H9 (cell line): ENCODE data around the gene APRT. TPM values are rescaled to one million over a fixed set of nuclear protein-coding genes. Genes with fewer than 3 reads are reported as not detected.

Source experiments
- DNase-seq: peaks from one replicate; pipeline ENCODE4 v3.0.0-alpha.2; 2017
- H2AFZ ChIP-seq: one replicate; pipeline ENCODE4 v1.6.1; 2013; ENCODE audit warnings: mild to moderate bottlenecking, low read length, control low read depth, moderate library complexity
- H2AK5ac ChIP-seq: 2 replicates; pipeline ENCODE4 v1.6.1; 2013; ENCODE audit warnings: low read length, control low read depth, mixed read lengths; ENCODE audit not compliant: insufficient read length
- H2BK120ac ChIP-seq: one replicate; pipeline ENCODE4 v1.6.1; 2013; ENCODE audit warnings: low read depth, mild to moderate bottlenecking, low read length, control low read depth, inconsistent platforms; ENCODE audit not compliant: poor library complexity, severe bottlenecking
- H2BK12ac ChIP-seq: 2 replicates; pipeline ENCODE4 v1.6.1; 2013; ENCODE audit warnings: low read length, control low read depth, mixed read lengths, low read depth; ENCODE audit not compliant: insufficient read length
- H2BK15ac ChIP-seq: 2 replicates; pipeline ENCODE4 v1.6.1; 2013; ENCODE audit warnings: low read depth, low read length, control low read depth
- H2BK20ac ChIP-seq: one replicate; pipeline ENCODE4 v1.6.1; 2013; ENCODE audit warnings: low read depth, mild to moderate bottlenecking, low read length, control low read depth, inconsistent platforms; ENCODE audit not compliant: poor library complexity, severe bottlenecking
- H2BK5ac ChIP-seq: 2 replicates; pipeline ENCODE4 v1.6.1; 2013; ENCODE audit warnings: low read length, control low read depth, mixed read lengths; ENCODE audit not compliant: insufficient read length
- H3K14ac ChIP-seq: 2 replicates; pipeline ENCODE4 v1.6.1; 2013; ENCODE audit warnings: low read length, control low read depth; ENCODE audit not compliant: insufficient read depth
- H3K18ac ChIP-seq: 2 replicates; pipeline ENCODE4 v1.6.1; 2013; ENCODE audit warnings: low read depth, mild to moderate bottlenecking, mixed read lengths, low read length, control low read depth; ENCODE audit not compliant: insufficient read length
- H3K23ac ChIP-seq: 2 replicates; pipeline ENCODE4 v1.6.1; 2013; ENCODE audit warnings: low read length, control low read depth, mixed read lengths, low read depth; ENCODE audit not compliant: insufficient read length
- H3K23me2 ChIP-seq: 2 replicates; pipeline ENCODE4 v1.6.1; 2013; ENCODE audit warnings: low read depth, mild to moderate bottlenecking, mixed read lengths, low read length, control low read depth; ENCODE audit not compliant: insufficient read length, poor library complexity, severe bottlenecking
- H3K27ac ChIP-seq: 2 replicates; pipeline ENCODE4 v1.5.1; 2013; ENCODE audit warnings: low read length, control low read depth, mixed read lengths, low read depth; ENCODE audit not compliant: insufficient read length
- H3K27me3 ChIP-seq: 2 replicates; pipeline ENCODE4 v1.6.1; 2013; ENCODE audit warnings: low read length, control low read depth, inconsistent platforms; ENCODE audit not compliant: insufficient read depth
- H3K4ac ChIP-seq: 2 replicates; pipeline ENCODE4 v1.6.1; 2013; ENCODE audit warnings: low read depth, mild to moderate bottlenecking, control low read depth, inconsistent platforms, low read length, moderate library complexity
- H3K4me1 ChIP-seq: 2 replicates; pipeline ENCODE4 v1.6.1; 2013; ENCODE audit warnings: low read length, control low read depth, inconsistent platforms; ENCODE audit not compliant: insufficient read depth
- H3K4me2 ChIP-seq: 2 replicates; pipeline ENCODE4 v1.6.1; 2013; ENCODE audit warnings: low read length, control low read depth, mixed read lengths; ENCODE audit not compliant: insufficient read length, insufficient read depth
- H3K56ac ChIP-seq: 2 replicates; pipeline ENCODE4 v1.6.1; 2013; ENCODE audit warnings: low read depth, mild to moderate bottlenecking, mixed read lengths, low read length, control low read depth; ENCODE audit not compliant: insufficient read length
- H3K79me1 ChIP-seq: 2 replicates; pipeline ENCODE4 v1.6.1; 2013; ENCODE audit warnings: low read depth, mild to moderate bottlenecking, moderate library complexity, low read length, control low read depth, inconsistent platforms; ENCODE audit not compliant: insufficient read depth, poor library complexity, severe bottlenecking
- H3K79me2 ChIP-seq: 2 replicates; pipeline ENCODE4 v1.6.1; 2013; ENCODE audit warnings: low read length, control low read depth, inconsistent platforms; ENCODE audit not compliant: insufficient read depth
- H3K9ac ChIP-seq: 2 replicates; pipeline ENCODE4 v1.6.1; 2013; ENCODE audit warnings: low read length, control low read depth, mixed read lengths; ENCODE audit not compliant: insufficient read length; ENCODE audit errors: extremely low read depth
- H3K9me3 ChIP-seq: one replicate; pipeline ENCODE4 v1.6.1; 2013; ENCODE audit warnings: low read depth, low read length, inconsistent platforms; ENCODE audit not compliant: control insufficient read depth
- H3T11ph ChIP-seq: one replicate; pipeline ENCODE4 v1.6.1; 2013; ENCODE audit warnings: mild to moderate bottlenecking, low read length, control low read depth, inconsistent platforms
- H4K20me1 ChIP-seq: one replicate; pipeline ENCODE4 v1.6.1; 2013; ENCODE audit not compliant: control insufficient read depth, insufficient read length, insufficient read depth
- H4K5ac ChIP-seq: 2 replicates; pipeline ENCODE4 v1.6.1; 2013; ENCODE audit warnings: low read depth, mild to moderate bottlenecking, mixed read lengths, low read length, control low read depth; ENCODE audit not compliant: insufficient read length
- H4K8ac ChIP-seq: replicated peaks from 2 replicates; pipeline ENCODE4 v1.6.1; 2013; ENCODE audit warnings: low read length, control low read depth, mixed read lengths, low read depth; ENCODE audit not compliant: insufficient read length
- H4K91ac ChIP-seq: 2 replicates; pipeline ENCODE4 v1.6.1; 2013; ENCODE audit warnings: low read depth, mild to moderate bottlenecking, moderate library complexity, mixed read lengths, low read length, control low read depth; ENCODE audit not compliant: insufficient read length
- H3K27ac Mint-ChIP-seq, 3 experiments: 2 replicates in 2 of 3; 3 replicates in 1 of 3; pipeline ENCODE4 v1.8.0; 2020 to 2021; ENCODE audit warnings: mixed read lengths in 3 of 3, mild to moderate bottlenecking in 1 of 3, moderate library complexity in 1 of 3
- H3K27me3 Mint-ChIP-seq: 2 replicates; pipeline ENCODE4 v1.8.0; 2021; ENCODE audit warnings: low read depth, mild to moderate bottlenecking, moderate library complexity, mixed read lengths
- H3K36me3 Mint-ChIP-seq, 3 experiments: 2 replicates in 2 of 3; 3 replicates in 1 of 3; pipeline ENCODE4 v1.8.0; 2020 to 2021; ENCODE audit warnings: low read depth in 3 of 3, mixed read lengths in 3 of 3; ENCODE audit not compliant: insufficient read depth in 1 of 3
- H3K4me1 Mint-ChIP-seq, 2 experiments: 2 replicates each; pipeline ENCODE4 v1.8.0; 2020; ENCODE audit warnings: mixed read lengths in 2 of 2
- H3K4me3 Mint-ChIP-seq, 2 experiments: 2 replicates in 1 of 2; 3 replicates in 1 of 2; pipeline ENCODE4 v1.8.0; 2020 to 2021; ENCODE audit warnings: mild to moderate bottlenecking in 2 of 2, mixed read lengths in 2 of 2, moderate library complexity in 1 of 2
- H3K9me3 Mint-ChIP-seq, 2 experiments: 2 replicates in 1 of 2; 3 replicates in 1 of 2; pipeline ENCODE4 v1.8.0; 2020; ENCODE audit warnings: mild to moderate bottlenecking in 2 of 2, mixed read lengths in 2 of 2, moderate library complexity in 1 of 2
- CTCF ChIP-seq: fragments of 200-600 bp; sonication (generic); conservative IDR thresholded peaks from 3 replicates; pipeline ENCODE4 v1.8.0; 2021; ENCODE audit warnings: antibody characterized with exemption, mild to moderate bottlenecking
- WGBS: extraction: QIAGEN DNeasy Blood & Tissue Kit; methylation state at CpG from one replicate; pipeline ENCODE4 v1.1.7; 2013; ENCODE audit warnings: missing lambda C conversion rate, low lambda C conversion rate, mixed read lengths; ENCODE audit not compliant: insufficient read length; ENCODE audit errors: extremely low coverage; 5-methylcytosine and 5-hydroxymethylcytosine counted together
- total RNA-seq: library from RNA; stranded (reverse); gene quantifications from 2 replicates; pipeline ENCODE4 v1.2.1, GENCODE V29; 2021

APRT gene
- total RNA-seq, 1 experiment from 2014 or later: 246 TPM

GRCh38 chr16:88836791-88837190 lies 25.1 kb upstream of the APRT start:
- no peak for DNase-seq
- Histone ChIP-seq H2BK5ac (no peak overlapping the region), H4K91ac (no peak overlapping the region), H3K9ac (no peak overlapping the region), H3T11ph (no peak overlapping the region), H2BK12ac (no peak overlapping the region), H3K27ac (no peak overlapping the region), H2AFZ (no peak overlapping the region), H3K4me1 (no peaks in the 10 kb centered on the region), H3K79me1 (no peaks in the 10 kb centered on the region), H3K14ac (no peak overlapping the region), H3K4ac (no peak overlapping the region), H3K23me2 (no peaks in the 10 kb centered on the region), H2AK5ac (no peak overlapping the region), H3K23ac (no peak overlapping the region), H4K5ac (no peak overlapping the region), H2BK120ac (no peak overlapping the region), H3K79me2 (no peaks in the 10 kb centered on the region), H2BK15ac (no peak overlapping the region), H2BK20ac (no peak overlapping the region), H4K8ac (no peak overlapping the region), H4K20me1 (no peaks in the 10 kb centered on the region), H3K56ac (no peak overlapping the region), H3K9me3 (no peaks in the 10 kb centered on the region), H3K18ac (no peak overlapping the region), H3K27me3 (no peaks in the 10 kb centered on the region), H3K4me2 (no peak overlapping the region)
- Mint-ChIP-seq H3K36me3 (peaks cover 4 to 16% (median 13%) of the 10 kb centered on the region in 3 experiments; a peak in 6 of 7 replicates), H3K27me3 (no peaks in the 10 kb centered on the region), H3K4me1 (no peaks in the 10 kb centered on the region), H3K4me3 (no peak overlapping the region), H3K27ac (peak overlapping the region in 1 of 3 experiments; percentile 64; a peak in 1 of 7 replicates), H3K9me3 (no peaks in the 10 kb centered on the region)
- no CpG with 5 or more reads among the region's 17 CpGs for WGBS
- no peak for TF ChIP-seq CTCF
